ENCODE data around the gene YPEL1.

YPEL1 gene

GRCh38 chr22:21760640-21761039, 25.0 kb upstream of the YPEL1 start:
- no peak for DNase-seq (ENCODE audit: low read depth)
- H3K4me3 ChIP-seq (ENCODE audit: low read length): no peak overlapping the region
- no peak for TF ChIP-seq CTCF (conservative IDR thresholded peaks at IDR 0.05; ENCODE audit: low read depth, low read length)

- no peak for TF ChIP-seq CTCF (conservative IDR thresholded peaks at IDR 0.05; ENCODE audit: low read depth, low read length)
- H3K4me3 ChIP-seq (ENCODE audit: low read length): no peak overlapping the region
- no peak for DNase-seq (ENCODE audit: low read depth)
These were observed 24.2 kb upstream of the YPEL1 start for GRCh38 chr22:21759646-21760376.

- H3K4me3 ChIP-seq (ENCODE audit: low read length): no peak overlapping the region
- no peak for TF ChIP-seq CTCF (conservative IDR thresholded peaks at IDR 0.05; ENCODE audit: low read depth, low read length)
- no peak for DNase-seq (ENCODE audit: low read depth)
These were observed 23.5 kb upstream of the YPEL1 start for GRCh38 chr22:21759093-21759492.

- H3K4me3 ChIP-seq (ENCODE audit: low read length): no peak overlapping the region
- no peak for DNase-seq (ENCODE audit: low read depth)
- TF ChIP-seq CTCF (conservative IDR thresholded peaks at IDR 0.05; ENCODE audit: low read depth, low read length): no peak
These were observed 22.7 kb upstream of the YPEL1 start for GRCh38 chr22:21758091-21758864.

GRCh38 chr22:21755851-21756284, 20.3 kb upstream of the YPEL1 start:
- no peak for DNase-seq (ENCODE audit: low read depth)
- TF ChIP-seq CTCF (conservative IDR thresholded peaks at IDR 0.05; ENCODE audit: low read depth, low read length): no peak
- H3K4me3 ChIP-seq (ENCODE audit: low read length): no peak overlapping the region

- no peak for DNase-seq (ENCODE audit: low read depth)
- TF ChIP-seq CTCF (conservative IDR thresholded peaks at IDR 0.05; ENCODE audit: low read depth, low read length): no peak
- H3K4me3 ChIP-seq (ENCODE audit: low read length): peak overlapping the region; percentile 21
These were observed 18.9 kb upstream of the YPEL1 start for GRCh38 chr22:21754523-21754922.
